GM12878 (cell line): ENCODE data around the gene ARHGEF7.

ENCODE experiments used
- CREM ChIP-seq: IDR thresholded peaks from 2 replicates; pipeline ENCODE4 v1.6.1; 2014; ENCODE audit warnings: antibody characterized with exemption, low read depth
- EP300 ChIP-seq, 2 experiments: fragments of 150-350 bp in 1 of 2; IDR thresholded peaks; 2 replicates each; pipeline ENCODE4 v1.6.1; 2011 to 2012; ENCODE audit warnings: low read depth in 2 of 2, low read length in 2 of 2, borderline replicate concordance in 1 of 2, improper control_type of control experiment in 1 of 2, inconsistent platforms in 1 of 2; ENCODE audit not compliant: control insufficient read depth in 1 of 2
- NBN ChIP-seq: fragments of 450-650 bp; IDR thresholded peaks from 2 replicates; pipeline ENCODE4 v1.6.1; 2016
- POLR2AphosphoS2 ChIP-seq: IDR thresholded peaks from 2 replicates; pipeline ENCODE4 v1.6.1; 2011; ENCODE audit warnings: low read depth, mild to moderate bottlenecking, low read length, improper control_type of control experiment, moderate library complexity
- RAD21 ChIP-seq: IDR thresholded peaks from 2 replicates; pipeline ENCODE4 v1.6.1; 2011; ENCODE audit warnings: mild to moderate bottlenecking, low read depth, low read length, moderate library complexity; ENCODE audit not compliant: insufficient read depth
- RAD51 ChIP-seq: fragments of 450-650 bp; IDR thresholded peaks from 2 replicates; pipeline ENCODE4 v1.6.1; 2016; ENCODE audit warnings: moderate library complexity, mild to moderate bottlenecking, inconsistent platforms
- RUNX3 ChIP-seq: IDR thresholded peaks from 2 replicates; pipeline ENCODE4 v1.6.1; 2012; ENCODE audit warnings: low read length, inconsistent platforms
- SPI1 ChIP-seq: IDR thresholded peaks from 2 replicates; pipeline ENCODE4 v1.6.1; 2011; ENCODE audit warnings: low read depth, mild to moderate bottlenecking, low read length, moderate library complexity, borderline replicate concordance; ENCODE audit not compliant: insufficient read depth
- ZNF207 ChIP-seq: fragments of 450-650 bp; IDR thresholded peaks from 2 replicates; pipeline ENCODE4 v1.6.1; 2014; ENCODE audit warnings: antibody characterized with exemption, mild to moderate bottlenecking, borderline replicate concordance
- TF ChIP-seq, protein P1 (sequence below), 3 experiments: IDR thresholded peaks in 2 of 3; conservative IDR thresholded peaks in 1 of 3; 2 replicates each; pipeline ENCODE4 v1.5.1; 2011; ENCODE audit warnings: low read depth in 3 of 3, low read length in 3 of 3, mild to moderate bottlenecking in 3 of 3, control low read depth in 2 of 3, moderate library complexity in 2 of 3, inconsistent platforms in 1 of 3, mixed read lengths in 1 of 3; ENCODE audit not compliant: control insufficient read depth in 2 of 3, insufficient read depth in 1 of 3; ENCODE audit errors: extremely low read depth in 1 of 3
- TF ChIP-seq, protein P2 (sequence below): IDR thresholded peaks from 2 replicates; pipeline ENCODE4 v1.6.1; 2011; ENCODE audit warnings: borderline replicate concordance, low read depth, mild to moderate bottlenecking, moderate library complexity, mixed read lengths, low read length; ENCODE audit not compliant: insufficient read depth; ENCODE audit errors: extremely low read length
- TF ChIP-seq, protein P3 (sequence below): IDR thresholded peaks from 2 replicates; pipeline ENCODE4 v1.6.1; 2012; ENCODE audit warnings: mild to moderate bottlenecking, low read depth, low read length

DNA sequence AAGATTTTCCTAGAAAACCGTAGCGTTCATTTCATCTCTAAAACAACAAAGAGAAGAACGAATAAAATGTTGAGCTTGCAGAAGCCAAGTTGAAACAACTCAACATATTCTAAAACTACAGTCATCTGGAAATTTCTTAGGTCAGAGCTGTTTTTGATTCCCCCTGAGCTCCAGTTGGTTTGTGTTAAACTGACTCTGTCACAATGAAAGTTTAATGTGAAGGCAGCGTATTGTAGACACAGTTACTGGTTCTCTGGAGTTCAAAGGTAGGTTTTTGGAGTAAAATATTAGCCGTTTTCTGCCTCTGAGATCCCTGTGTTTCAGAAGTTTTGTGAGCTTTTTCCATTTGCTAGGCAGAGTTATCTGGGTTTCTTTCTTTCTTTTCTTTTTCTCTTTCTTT is 2.2 kb downstream of the ARHGEF7 start:
- TF ChIP-seq SPI1 = no peak
- TF ChIP-seq, protein P1, sequence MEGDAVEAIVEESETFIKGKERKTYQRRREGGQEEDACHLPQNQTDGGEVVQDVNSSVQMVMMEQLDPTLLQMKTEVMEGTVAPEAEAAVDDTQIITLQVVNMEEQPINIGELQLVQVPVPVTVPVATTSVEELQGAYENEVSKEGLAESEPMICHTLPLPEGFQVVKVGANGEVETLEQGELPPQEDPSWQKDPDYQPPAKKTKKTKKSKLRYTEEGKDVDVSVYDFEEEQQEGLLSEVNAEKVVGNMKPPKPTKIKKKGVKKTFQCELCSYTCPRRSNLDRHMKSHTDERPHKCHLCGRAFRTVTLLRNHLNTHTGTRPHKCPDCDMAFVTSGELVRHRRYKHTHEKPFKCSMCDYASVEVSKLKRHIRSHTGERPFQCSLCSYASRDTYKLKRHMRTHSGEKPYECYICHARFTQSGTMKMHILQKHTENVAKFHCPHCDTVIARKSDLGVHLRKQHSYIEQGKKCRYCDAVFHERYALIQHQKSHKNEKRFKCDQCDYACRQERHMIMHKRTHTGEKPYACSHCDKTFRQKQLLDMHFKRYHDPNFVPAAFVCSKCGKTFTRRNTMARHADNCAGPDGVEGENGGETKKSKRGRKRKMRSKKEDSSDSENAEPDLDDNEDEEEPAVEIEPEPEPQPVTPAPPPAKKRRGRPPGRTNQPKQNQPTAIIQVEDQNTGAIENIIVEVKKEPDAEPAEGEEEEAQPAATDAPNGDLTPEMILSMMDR (IDR thresholded peaks at IDR 0.05 in 2 of 3, conservative IDR thresholded peaks at IDR 0.05 in 1 of 3; ENCODE audit: control insufficient read depth in 2 of 3, extremely low read depth in 1 of 3, insufficient read depth in 1 of 3, low read depth in 3 of 3, low read length in 3 of 3) = no peak
- no peak for TF ChIP-seq EP300 (IDR thresholded peaks at IDR 0.05; ENCODE audit: borderline replicate concordance in 1 of 2, control insufficient read depth in 1 of 2, low read depth in 2 of 2, low read length in 2 of 2)
- TF ChIP-seq POLR2AphosphoS2 = no peak
- TF ChIP-seq, protein P2, sequence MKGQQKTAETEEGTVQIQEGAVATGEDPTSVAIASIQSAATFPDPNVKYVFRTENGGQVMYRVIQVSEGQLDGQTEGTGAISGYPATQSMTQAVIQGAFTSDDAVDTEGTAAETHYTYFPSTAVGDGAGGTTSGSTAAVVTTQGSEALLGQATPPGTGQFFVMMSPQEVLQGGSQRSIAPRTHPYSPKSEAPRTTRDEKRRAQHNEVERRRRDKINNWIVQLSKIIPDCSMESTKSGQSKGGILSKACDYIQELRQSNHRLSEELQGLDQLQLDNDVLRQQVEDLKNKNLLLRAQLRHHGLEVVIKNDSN = no peak
- TF ChIP-seq RAD21 = no peak
- TF ChIP-seq NBN = no peak
- no peak for TF ChIP-seq ZNF207
- no peak for TF ChIP-seq CREM
- no peak for TF ChIP-seq RAD51
- TF ChIP-seq, protein P3, sequence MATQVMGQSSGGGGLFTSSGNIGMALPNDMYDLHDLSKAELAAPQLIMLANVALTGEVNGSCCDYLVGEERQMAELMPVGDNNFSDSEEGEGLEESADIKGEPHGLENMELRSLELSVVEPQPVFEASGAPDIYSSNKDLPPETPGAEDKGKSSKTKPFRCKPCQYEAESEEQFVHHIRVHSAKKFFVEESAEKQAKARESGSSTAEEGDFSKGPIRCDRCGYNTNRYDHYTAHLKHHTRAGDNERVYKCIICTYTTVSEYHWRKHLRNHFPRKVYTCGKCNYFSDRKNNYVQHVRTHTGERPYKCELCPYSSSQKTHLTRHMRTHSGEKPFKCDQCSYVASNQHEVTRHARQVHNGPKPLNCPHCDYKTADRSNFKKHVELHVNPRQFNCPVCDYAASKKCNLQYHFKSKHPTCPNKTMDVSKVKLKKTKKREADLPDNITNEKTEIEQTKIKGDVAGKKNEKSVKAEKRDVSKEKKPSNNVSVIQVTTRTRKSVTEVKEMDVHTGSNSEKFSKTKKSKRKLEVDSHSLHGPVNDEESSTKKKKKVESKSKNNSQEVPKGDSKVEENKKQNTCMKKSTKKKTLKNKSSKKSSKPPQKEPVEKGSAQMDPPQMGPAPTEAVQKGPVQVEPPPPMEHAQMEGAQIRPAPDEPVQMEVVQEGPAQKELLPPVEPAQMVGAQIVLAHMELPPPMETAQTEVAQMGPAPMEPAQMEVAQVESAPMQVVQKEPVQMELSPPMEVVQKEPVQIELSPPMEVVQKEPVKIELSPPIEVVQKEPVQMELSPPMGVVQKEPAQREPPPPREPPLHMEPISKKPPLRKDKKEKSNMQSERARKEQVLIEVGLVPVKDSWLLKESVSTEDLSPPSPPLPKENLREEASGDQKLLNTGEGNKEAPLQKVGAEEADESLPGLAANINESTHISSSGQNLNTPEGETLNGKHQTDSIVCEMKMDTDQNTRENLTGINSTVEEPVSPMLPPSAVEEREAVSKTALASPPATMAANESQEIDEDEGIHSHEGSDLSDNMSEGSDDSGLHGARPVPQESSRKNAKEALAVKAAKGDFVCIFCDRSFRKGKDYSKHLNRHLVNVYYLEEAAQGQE = no peak
- no peak for TF ChIP-seq RUNX3
